Kidney capillary endothelial cell (primary cell): ENCODE results near the gene B9D1.

ENCODE experiments used
- DNase-seq: peaks from one replicate; pipeline ENCODE4 v3.0.0-alpha.2; 2018; ENCODE audit warnings: low spot score

Gene B9D1

GRCh38 chr17:19337712-19338023, 24.9 kb downstream of the B9D1 start:
- DNase-seq: no peak

GRCh38 chr17:19336938-19337711, 25.4 kb downstream of the B9D1 start:
- no peak for DNase-seq

- no peak for DNase-seq
Measured at GRCh38 chr17:19335951-19336631, 26.4 kb downstream of the B9D1 start.

GRCh38 chr17:19334331-19334730, 28.2 kb downstream of the B9D1 start:
- DNase-seq: no peak

- no peak for DNase-seq
Measured at GRCh38 chr17:19333736-19334290, 28.7 kb downstream of the B9D1 start.

- DNase-seq: no peak
Measured at GRCh38 chr17:19333132-19333440, 29.4 kb downstream of the B9D1 start.

- DNase-seq: no peak
Measured at GRCh38 chr17:19332371-19333131, 30.0 kb downstream of the B9D1 start.

GRCh38 chr17:19331543-19332245, 30.8 kb downstream of the B9D1 start:
- no peak for DNase-seq

GRCh38 chr17:19331134-19331533, 31.4 kb downstream of the B9D1 start:
- no peak for DNase-seq

- no peak for DNase-seq
Measured at GRCh38 chr17:19330271-19330670, 32.3 kb downstream of the B9D1 start.

GRCh38 chr17:19329839-19330238, 32.7 kb downstream of the B9D1 start:
- DNase-seq: no peak

- no peak for DNase-seq
Measured at GRCh38 chr17:19329136-19329535, 33.4 kb downstream of the B9D1 start.

GRCh38 chr17:19328441-19329061, 34.0 kb downstream of the B9D1 start:
- DNase-seq: no peak

- DNase-seq: no peak
Measured at GRCh38 chr17:19327031-19327783, 35.3 kb downstream of the B9D1 start.

GRCh38 chr17:19325542-19325941, 37.0 kb downstream of the B9D1 start:
- DNase-seq: no peak

- DNase-seq: no peak
Measured at GRCh38 chr17:19322861-19323260, 39.7 kb downstream of the B9D1 start.

GRCh38 chr17:19322129-19322505, 40.4 kb downstream of the B9D1 start:
- no peak for DNase-seq

- DNase-seq: no peak
Measured at GRCh38 chr17:19321481-19322128, 40.9 kb downstream of the B9D1 start.

GRCh38 chr17:19320876-19321275, 41.6 kb downstream of the B9D1 start:
- DNase-seq: no peak

GRCh38 chr17:19319771-19320505, 42.6 kb downstream of the B9D1 start:
- DNase-seq: no peak
